Activated CD4-positive, alpha-beta T cell treated with anti-CD3 and anti-CD28 coated beads, Interleukin-2, amount 10 ng/mL, durations not matched to agents 7 days and 5 days (primary cell): ENCODE measurements around the gene SMTNL2. TPM values are rescaled to one million over a fixed set of nuclear protein-coding genes. Genes with fewer than 3 reads are reported as not detected.

ENCODE experiments used
- CTCF ChIA-PET: fragments of 350-600 bp; sonication (Branson Sonifier 250); formaldehyde crosslinking; loops from one replicate; lab custom pipeline; 2021; ENCODE audit warnings: antibody characterized with exemption; lab: Charles Lee
- POLR2A ChIA-PET: fragments of 350-600 bp; sonication (Branson Sonifier 250); formaldehyde crosslinking; loops from one replicate; lab custom pipeline; 2021; ENCODE audit warnings: antibody characterized with exemption; lab: Charles Lee
- DNase-seq: peaks from one replicate; pipeline ENCODE4 v3.0.0-alpha.2; 2020
- H3K27ac Mint-ChIP-seq: one replicate; pipeline ENCODE4 v1.8.0; 2021; ENCODE audit warnings: mild to moderate bottlenecking, moderate library complexity, mixed read lengths
- H3K27me3 Mint-ChIP-seq: one replicate; pipeline ENCODE4 v1.8.0; 2021; ENCODE audit warnings: mixed read lengths
- H3K36me3 Mint-ChIP-seq: one replicate; pipeline ENCODE4 v1.8.0; 2021; ENCODE audit warnings: low read depth, mixed read lengths
- H3K4me1 Mint-ChIP-seq: one replicate; pipeline ENCODE4 v1.8.0; 2021; ENCODE audit warnings: mixed read lengths
- H3K4me3 Mint-ChIP-seq: one replicate; pipeline ENCODE4 v1.8.0; 2021; ENCODE audit warnings: mild to moderate bottlenecking, moderate library complexity, mixed read lengths
- H3K9me3 Mint-ChIP-seq: one replicate; pipeline ENCODE4 v1.8.0; 2021; ENCODE audit warnings: mixed read lengths
- total RNA-seq, 2 experiments: library from RNA; stranded (reverse); gene quantifications; one replicate each; pipeline ENCODE4 v1.2.3, GENCODE V29; 2021

SMTNL2 gene
- not detected for total RNA-seq

GRCh38 chr17:4584101-4584916 is at the start of gene SMTNL2:
TSS of gene SMTNL2 (plus strand) at chr17:4584529. CDS start at chr17:4584606, 77 bp downstream.
- ChIA-PET CTCF (no interaction called here), POLR2A (no interaction called here)
- DNase-seq, result no peak
- Mint-ChIP-seq H3K4me3 (peak within 1 kb of the TSS; percentile 56), H3K4me1 (peaks cover 3% of the 10 kb centered on the region), H3K27me3 (peaks cover 47% of the 10 kb centered on the region), H3K27ac (no peak within 1 kb of the TSS), H3K36me3 (no peaks in the 10 kb centered on the region), H3K9me3 (no peaks in the 10 kb centered on the region)

- peaks cover 4% of the 10 kb centered on the region for H3K27me3 Mint-ChIP-seq
- POLR2A ChIA-PET, result no interaction called here
- peaks cover 8% of the 10 kb centered on the region for H3K4me1 Mint-ChIP-seq
- H3K27ac Mint-ChIP-seq, result no peak overlapping the region
- CTCF ChIA-PET, result no interaction called here
- peaks cover 3% of the 10 kb centered on the region for H3K36me3 Mint-ChIP-seq
- no peak overlapping the region for H3K4me3 Mint-ChIP-seq
- DNase-seq, result no peak
- no peaks in the 10 kb centered on the region for H3K9me3 Mint-ChIP-seq
These were observed 49.2 kb upstream of the SMTNL2 start for GRCh38 chr17:4534928-4535666.

- Mint-ChIP-seq H3K4me1 (peaks cover 8% of the 10 kb centered on the region), H3K36me3 (peaks cover 3% of the 10 kb centered on the region), H3K4me3 (no peak overlapping the region), H3K9me3 (no peaks in the 10 kb centered on the region), H3K27ac (no peak overlapping the region), H3K27me3 (peaks cover 4% of the 10 kb centered on the region)
- POLR2A ChIA-PET, result no interaction called here
- no peak for DNase-seq
- CTCF ChIA-PET, result no interaction called here
These were observed 48.6 kb upstream of the SMTNL2 start for GRCh38 chr17:4535667-4536258.

- peaks cover 3% of the 10 kb centered on the region for H3K36me3 Mint-ChIP-seq
- H3K27ac Mint-ChIP-seq, result no peak overlapping the region
- H3K4me1 Mint-ChIP-seq, result peaks cover 8% of the 10 kb centered on the region
- no peak for DNase-seq
- ChIA-PET POLR2A (no interaction called here), CTCF (no interaction called here)
- peaks cover 4% of the 10 kb centered on the region for H3K27me3 Mint-ChIP-seq
- H3K9me3 Mint-ChIP-seq, result no peaks in the 10 kb centered on the region
- H3K4me3 Mint-ChIP-seq, result no peak overlapping the region
These were observed 48.0 kb upstream of the SMTNL2 start for GRCh38 chr17:4536259-4536741.

- no peak for DNase-seq
- H3K4me3 Mint-ChIP-seq, result no peak overlapping the region
- H3K36me3 Mint-ChIP-seq, result peaks cover 3% of the 10 kb centered on the region
- H3K27me3 Mint-ChIP-seq, result peaks cover 4% of the 10 kb centered on the region
- H3K4me1 Mint-ChIP-seq, result peaks cover 8% of the 10 kb centered on the region
- ChIA-PET CTCF (no interaction called here), POLR2A (no interaction called here)
- H3K27ac Mint-ChIP-seq, result no peak overlapping the region
- H3K9me3 Mint-ChIP-seq, result no peaks in the 10 kb centered on the region
These were observed 47.5 kb upstream of the SMTNL2 start for GRCh38 chr17:4536742-4537411.

- CTCF ChIA-PET, result interaction anchor here (1.1 kb wide), 2 partner anchors 9 to 14 kb away, joined by 3 to 5 read pairs; no protein-coding TSS in a partner anchor
- POLR2A ChIA-PET, result no interaction called here
- peaks cover 8% of the 10 kb centered on the region for H3K36me3 Mint-ChIP-seq
- no peak overlapping the region for H3K4me3 Mint-ChIP-seq
- no peak for DNase-seq
- no peaks in the 10 kb centered on the region for H3K9me3 Mint-ChIP-seq
- H3K4me1 Mint-ChIP-seq, result peaks cover 8% of the 10 kb centered on the region
- no peaks in the 10 kb centered on the region for H3K27me3 Mint-ChIP-seq
- no peak overlapping the region for H3K27ac Mint-ChIP-seq
These were observed 46.7 kb upstream of the SMTNL2 start for GRCh38 chr17:4537451-4538235.

GRCh38 chr17:4538236-4539002 is 45.9 kb upstream of the SMTNL2 start:
- ChIA-PET CTCF (interaction anchor here (1.1 kb wide), 2 partner anchors 9 to 15 kb away, joined by 3 to 5 read pairs; no protein-coding TSS in a partner anchor), POLR2A (no interaction called here)
- Mint-ChIP-seq H3K27ac (no peak overlapping the region), H3K4me1 (peaks cover 5% of the 10 kb centered on the region), H3K4me3 (no peak overlapping the region), H3K36me3 (peaks cover 8% of the 10 kb centered on the region), H3K9me3 (no peaks in the 10 kb centered on the region), H3K27me3 (no peaks in the 10 kb centered on the region)
- no peak for DNase-seq

GRCh38 chr17:4539025-4539424 is 45.3 kb upstream of the SMTNL2 start:
- Mint-ChIP-seq H3K9me3 (no peaks in the 10 kb centered on the region), H3K4me1 (no peaks in the 10 kb centered on the region), H3K27me3 (no peaks in the 10 kb centered on the region), H3K4me3 (no peak overlapping the region), H3K36me3 (peaks cover 8% of the 10 kb centered on the region), H3K27ac (no peak overlapping the region)
- CTCF ChIA-PET, result interaction anchor here (0.5 to 1.1 kb wide), 2 partner anchors 15 to 109 kb away, joined by 3 to 4 read pairs; no protein-coding TSS in a partner anchor
- no peak for DNase-seq
- POLR2A ChIA-PET, result no interaction called here

GRCh38 chr17:4539576-4540223 is 44.6 kb upstream of the SMTNL2 start:
- ChIA-PET POLR2A (no interaction called here), CTCF (interaction anchor here (0.5 kb wide), 1 partner anchor 110 kb away, joined by 4 read pairs; no protein-coding TSS in a partner anchor)
- H3K4me1 Mint-ChIP-seq, result no peaks in the 10 kb centered on the region

GRCh38 chr17:4540224-4540651 is 44.1 kb upstream of the SMTNL2 start:
- CTCF ChIA-PET, result no interaction called here

More at GRCh38 chr17:4539576-4540223, 44.6 kb upstream of the SMTNL2 start:
- Mint-ChIP-seq H3K4me3 (no peak overlapping the region), H3K36me3 (peaks cover 8% of the 10 kb centered on the region), H3K27me3 (no peaks in the 10 kb centered on the region), H3K9me3 (no peaks in the 10 kb centered on the region), H3K27ac (no peak overlapping the region)
- no peak for DNase-seq

More at GRCh38 chr17:4540224-4540651, 44.1 kb upstream of the SMTNL2 start:
- H3K27ac Mint-ChIP-seq, result no peak overlapping the region
- H3K9me3 Mint-ChIP-seq, result no peaks in the 10 kb centered on the region
- no peaks in the 10 kb centered on the region for H3K27me3 Mint-ChIP-seq
- POLR2A ChIA-PET, result no interaction called here
- peaks cover 8% of the 10 kb centered on the region for H3K36me3 Mint-ChIP-seq
- no peak overlapping the region for H3K4me3 Mint-ChIP-seq
- DNase-seq, result no peak
- H3K4me1 Mint-ChIP-seq, result no peaks in the 10 kb centered on the region
